CD4-positive, alpha-beta memory T cell (primary cell): ENCODE results near the gene ISY1. TPM values are rescaled to one million over a fixed set of nuclear protein-coding genes. Genes with fewer than 3 reads are reported as not detected.
"Not testable (repeated sequence)": the region's sequence is repeated elsewhere in the genome, so short reads cannot be mapped to it uniquely, and the experiment has no call there.

Source experiments
- CTCF ChIA-PET: fragments of 350-600 bp; sonication (Branson Sonifier 250); formaldehyde crosslinking; loops from one replicate; lab custom pipeline; 2021; ENCODE audit warnings: inconsistent platforms; ENCODE audit not compliant: partially characterized antibody; lab: Charles Lee
- POLR2A ChIA-PET: fragments of 350-600 bp; sonication (Branson Sonifier 250); formaldehyde crosslinking; loops from one replicate; lab custom pipeline; 2021; ENCODE audit not compliant: partially characterized antibody; lab: Charles Lee
- DNase-seq, 5 donors: peaks; one replicate each; pipeline versions ENCODE4 v3.0.0 to v3.0.0-alpha.2; 2020 to 2022; ENCODE audit warnings: mixed read lengths in 1 of 5
- H3K27ac ChIP-seq: one replicate; pipeline ENCODE4 v1.7.0; 2013; ENCODE audit warnings: low read depth, low read length
- H3K27me3 ChIP-seq: 2 replicates; pipeline ENCODE4 v1.7.0; 2013; ENCODE audit warnings: mild to moderate bottlenecking, low read length, moderate library complexity; ENCODE audit not compliant: insufficient read depth
- H3K36me3 ChIP-seq: 2 replicates; pipeline ENCODE4 v1.7.0; 2013; ENCODE audit warnings: mild to moderate bottlenecking, low read length, moderate library complexity; ENCODE audit not compliant: insufficient read depth
- H3K4me1 ChIP-seq: 2 replicates; pipeline ENCODE4 v1.7.0; 2013; ENCODE audit warnings: mild to moderate bottlenecking, low read length, moderate library complexity; ENCODE audit not compliant: insufficient read depth
- H3K4me3 ChIP-seq, 2 donors: one replicate each; pipeline ENCODE4 v1.7.0; 2013; ENCODE audit warnings: low read length in 2 of 2, mild to moderate bottlenecking in 1 of 2
- H3K9me3 ChIP-seq, 2 donors: one replicate each; pipeline ENCODE4 v1.7.0; 2013; ENCODE audit warnings: low read length in 2 of 2, control low read depth in 1 of 2; ENCODE audit not compliant: control insufficient read depth in 1 of 2
- H3K27ac Mint-ChIP-seq, 7 donors: one replicate each; pipeline ENCODE4 v1.8.0; 2020 to 2021; ENCODE audit warnings: mixed read lengths in 7 of 7, mild to moderate bottlenecking in 6 of 7, inconsistent platforms in 3 of 7, moderate library complexity in 3 of 7
- H3K27me3 Mint-ChIP-seq, 2 donors: one replicate each; pipeline ENCODE4 v1.8.0; 2020 to 2021; ENCODE audit warnings: mixed read lengths in 2 of 2
- H3K36me3 Mint-ChIP-seq, 2 donors: one replicate each; pipeline ENCODE4 v1.8.0; 2020 to 2021; ENCODE audit warnings: mixed read lengths in 2 of 2, inconsistent platforms in 1 of 2, mild to moderate bottlenecking in 1 of 2
- H3K4me1 Mint-ChIP-seq, 4 donors: one replicate each; pipeline ENCODE4 v1.8.0; 2020 to 2021; ENCODE audit warnings: mixed read lengths in 4 of 4, mild to moderate bottlenecking in 1 of 4
- H3K4me3 Mint-ChIP-seq, 8 donors: one replicate each; pipeline ENCODE4 v1.8.0; 2020 to 2021; ENCODE audit warnings: mixed read lengths in 8 of 8, mild to moderate bottlenecking in 7 of 8, moderate library complexity in 6 of 8, inconsistent platforms in 3 of 8
- H3K9me3 Mint-ChIP-seq, 8 donors: one replicate each; pipeline ENCODE4 v1.8.0; 2020 to 2021; ENCODE audit warnings: mixed read lengths in 8 of 8, mild to moderate bottlenecking in 5 of 8, inconsistent platforms in 3 of 8, moderate library complexity in 1 of 8
- intact Hi-C: fragments of 100-400 bp; cut with micrococcal nuclease; formaldehyde crosslinking; loops from one replicate; pipeline ENCODE4 v1.15.1; 2023
- polyA plus RNA-seq, 2 donors: library from polyadenylated mRNA; unstranded; fragments of 300-500 nt; fragmentation: Illumina TruSeq; gene quantifications; one replicate each; pipeline ENCODE4 v1.2.3, GENCODE V29; 2021
- total RNA-seq, 2 experiments: library from RNA; stranded (reverse); gene quantifications; one replicate each; pipeline ENCODE4 v1.2.3, GENCODE V29; 2021

The ISY1 gene
- total and polyA plus RNA-seq, 4 experiments from 2014 or later: 29.5 to 104 (median 66.5) TPM

GRCh38 chr3:129101370-129102138 lies 59.3 kb downstream of the ISY1 start:
- peaks cover 9% of the 10 kb centered on the region for H3K36me3 ChIP-seq
- no peaks in the 10 kb centered on the region for H3K9me3 ChIP-seq
- H3K4me3 Mint-ChIP-seq: peak overlapping the region in 2 of 8 donors; percentile 32 to 61
- no peaks in the 10 kb centered on the region for H3K9me3 Mint-ChIP-seq
- H3K4me3 ChIP-seq: no peak overlapping the region
- no peak for DNase-seq
- peaks cover 21 to 48% of the 10 kb centered on the region in 2 donors for H3K36me3 Mint-ChIP-seq
- intact Hi-C loops: no loop called here
- no peaks in the 10 kb centered on the region for H3K27me3 Mint-ChIP-seq
- POLR2A ChIA-PET: interaction anchor here (0.6 to 7.5 kb wide), 3 partner anchors 17 to 44 kb away, joined by 3 to 64 read pairs (median 6); partner anchors contain the start of gene RAB43
- no peak overlapping the region for H3K27ac ChIP-seq
- peaks cover 46% of the 10 kb centered on the region for H3K4me1 ChIP-seq
- CTCF ChIA-PET: interaction anchor here (1.2 to 1.5 kb wide), 5 partner anchors 15 to 132 kb away, joined by 3 to 6 read pairs (median 4); no protein-coding TSS in a partner anchor
- H3K4me1 Mint-ChIP-seq: peaks cover 49 to 88% (median 64%) of the 10 kb centered on the region in 4 donors
- peak overlapping the region; percentile 48 to 86 (median 55) for H3K27ac Mint-ChIP-seq
- no peaks in the 10 kb centered on the region for H3K27me3 ChIP-seq

- POLR2A ChIA-PET: interaction anchor here (1.0 to 7.5 kb wide), 3 partner anchors 19 to 73 kb away, joined by 3 to 64 read pairs (median 4); partner anchors contain the start of gene RAB43
- intact Hi-C loops: no loop called here
- Mint-ChIP-seq H3K27ac (peak overlapping the region in 4 of 7 donors; percentile 0 to 55 (median 1)), H3K27me3 (no peaks in the 10 kb centered on the region), H3K4me3 (no peak overlapping the region), H3K36me3 (peaks cover 24 to 49% of the 10 kb centered on the region in 2 donors), H3K9me3 (no peaks in the 10 kb centered on the region), H3K4me1 (peaks cover 51 to 83% (median 63%) of the 10 kb centered on the region in 4 donors)
- Histone ChIP-seq H3K27me3 (no peaks in the 10 kb centered on the region), H3K27ac (no peak overlapping the region), H3K9me3 (no peaks in the 10 kb centered on the region), H3K36me3 (peaks cover 11% of the 10 kb centered on the region), H3K4me3 (no peak overlapping the region), H3K4me1 (peaks cover 37% of the 10 kb centered on the region)
- CTCF ChIA-PET: interaction anchor here (1.2 kb wide), 2 partner anchors 16 to 130 kb away, joined by 3 to 4 read pairs; no protein-coding TSS in a partner anchor
- no peak for DNase-seq
Observed at GRCh38 chr3:129100274-129100673, 60.6 kb downstream of the ISY1 start.

GRCh38 chr3:129095285-129095684 lies 65.6 kb downstream of the ISY1 start:
- H3K27me3 ChIP-seq: no peaks in the 10 kb centered on the region
- no peak overlapping the region for H3K4me3 ChIP-seq
- CTCF ChIA-PET: interaction anchor here (0.8 to 2.2 kb wide), 4 partner anchors 25 to 125 kb away, joined by 3 to 6 read pairs (median 4); no protein-coding TSS in a partner anchor
- peaks cover 24% of the 10 kb centered on the region for H3K36me3 ChIP-seq
- no peak overlapping the region for H3K4me3 Mint-ChIP-seq
- no peaks in the 10 kb centered on the region for H3K9me3 ChIP-seq
- DNase-seq: no peak
- peaks cover 25 to 36% (median 29%) of the 10 kb centered on the region in 4 donors for H3K4me1 Mint-ChIP-seq
- peaks cover 4% of the 10 kb centered on the region for H3K4me1 ChIP-seq
- H3K9me3 Mint-ChIP-seq: no peaks in the 10 kb centered on the region
- peaks cover 33 to 48% of the 10 kb centered on the region in 2 donors for H3K36me3 Mint-ChIP-seq
- H3K27ac Mint-ChIP-seq: no peak overlapping the region
- no peak overlapping the region for H3K27ac ChIP-seq
- no peaks in the 10 kb centered on the region for H3K27me3 Mint-ChIP-seq
- intact Hi-C loops: no loop called here
- POLR2A ChIA-PET: interaction anchor here (1.1 to 1.6 kb wide), 2 partner anchors 23 to 25 kb away, joined by 3 to 5 read pairs; no protein-coding TSS in a partner anchor

- H3K27ac ChIP-seq, H3K27me3 Mint-ChIP-seq, H3K4me1 ChIP-seq, H3K4me3 ChIP-seq, H3K4me3 Mint-ChIP-seq, H3K9me3 Mint-ChIP-seq, H3K9me3 ChIP-seq, H3K36me3 ChIP-seq, H3K4me1 Mint-ChIP-seq, intact Hi-C loops, CTCF ChIA-PET, H3K27me3 ChIP-seq, H3K36me3 Mint-ChIP-seq, DNase-seq, POLR2A ChIA-PET, H3K27ac Mint-ChIP-seq: not testable (repeated sequence)
Observed at GRCh38 chr3:129088312-129088711, 72.6 kb downstream of the ISY1 start.

- H3K27ac Mint-ChIP-seq, H3K9me3 ChIP-seq, H3K27me3 Mint-ChIP-seq, H3K27me3 ChIP-seq, POLR2A ChIA-PET, H3K4me3 ChIP-seq, H3K36me3 Mint-ChIP-seq, H3K4me1 Mint-ChIP-seq, H3K27ac ChIP-seq, H3K4me3 Mint-ChIP-seq, CTCF ChIA-PET, H3K9me3 Mint-ChIP-seq, H3K36me3 ChIP-seq, intact Hi-C loops, H3K4me1 ChIP-seq: not testable (repeated sequence)
- peak in 1 of 5 donors; percentile 8 for DNase-seq
Observed at GRCh38 chr3:129087904-129088303, 73.0 kb downstream of the ISY1 start.

GRCh38 chr3:129087138-129087702 lies 73.6 kb downstream of the ISY1 start:
- POLR2A ChIA-PET: interaction anchor here (2.6 kb wide), 1 partner anchor 32 kb away, joined by 17 read pairs; no protein-coding TSS in a partner anchor

GRCh38 chr3:129085818-129086217 lies 75.0 kb downstream of the ISY1 start:
- Histone ChIP-seq H3K36me3 (no peaks in the 10 kb centered on the region), H3K27me3 (no peaks in the 10 kb centered on the region), H3K4me1 (no peaks in the 10 kb centered on the region), H3K27ac (no peak overlapping the region), H3K4me3 (no peak overlapping the region), H3K9me3 (no peaks in the 10 kb centered on the region)
- no peaks in the 10 kb centered on the region for H3K36me3 Mint-ChIP-seq
- ChIA-PET CTCF (interaction anchor here (1.3 kb wide), 1 partner anchor 116 kb away, joined by 4 read pairs; no protein-coding TSS in a partner anchor), POLR2A (interaction anchor here (1.2 to 2.6 kb wide), 2 partner anchors 33 kb away, joined by 6 to 17 read pairs; no protein-coding TSS in a partner anchor)
- peaks cover 0 to 7% (median 6%) of the 10 kb centered on the region in 4 donors for H3K4me1 Mint-ChIP-seq
- H3K27me3 Mint-ChIP-seq: no peaks in the 10 kb centered on the region
- no peaks in the 10 kb centered on the region for H3K9me3 Mint-ChIP-seq
- intact Hi-C loops: no loop called here
- DNase-seq: no peak
- no peak overlapping the region for H3K4me3 Mint-ChIP-seq
- peak overlapping the region in 1 of 7 donors; percentile 48 for H3K27ac Mint-ChIP-seq

More at GRCh38 chr3:129087138-129087702, 73.6 kb downstream of the ISY1 start:
- Mint-ChIP-seq H3K27ac (no peak overlapping the region), H3K4me1 (peaks cover 0 to 5% (median 3%) of the 10 kb centered on the region in 4 donors), H3K27me3 (no peaks in the 10 kb centered on the region), H3K4me3 (no peak overlapping the region), H3K36me3 (peaks cover 2 to 6% of the 10 kb centered on the region in 2 donors), H3K9me3 (no peaks in the 10 kb centered on the region)
- intact Hi-C loops: no loop called here
- Histone ChIP-seq H3K27me3 (no peaks in the 10 kb centered on the region), H3K9me3 (no peaks in the 10 kb centered on the region), H3K27ac (no peak overlapping the region), H3K4me1 (no peaks in the 10 kb centered on the region), H3K36me3 (no peaks in the 10 kb centered on the region), H3K4me3 (no peak overlapping the region)
- CTCF ChIA-PET: no interaction called here
- no peak for DNase-seq
